Measurements from ENCODE around the gene SLC26A11.

Gene SLC26A11

DNA sequence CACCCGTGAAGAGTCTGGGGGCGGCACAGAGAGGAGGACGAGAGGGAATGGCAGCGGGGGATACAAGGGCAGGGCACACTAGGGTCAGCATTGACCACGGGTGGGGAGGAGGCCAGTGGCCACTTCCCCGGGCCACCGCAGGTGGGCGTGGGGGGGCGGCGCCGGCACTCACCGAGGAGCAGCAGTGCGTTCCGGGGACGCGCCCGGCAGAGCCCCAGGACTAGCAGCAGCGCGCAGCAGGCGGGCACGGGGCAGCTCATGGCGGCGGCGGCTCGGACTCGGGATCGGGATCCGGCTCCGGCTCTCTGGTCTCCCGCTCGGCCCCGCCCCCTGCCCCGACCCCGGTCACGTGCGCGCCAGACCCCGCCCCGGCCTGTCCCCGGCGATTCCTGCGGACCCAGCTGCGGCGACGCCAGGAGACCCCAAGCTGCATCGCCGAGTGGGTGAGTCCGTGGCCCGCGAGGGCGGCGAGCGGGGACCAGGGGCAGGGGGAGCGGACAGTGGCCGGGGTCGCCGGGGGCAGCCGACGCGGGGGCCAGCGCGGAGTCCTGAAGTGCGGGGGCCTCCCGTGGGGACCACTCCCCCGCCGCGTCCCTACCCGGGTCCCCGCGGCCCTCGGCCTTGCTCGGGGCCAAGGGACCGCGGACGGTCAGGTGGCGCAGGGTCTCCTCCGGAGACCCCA lies at the start of gene SLC26A11, which contains the start of gene SGSH:
Gene SLC26A11 (plus strand): TSS at position 374 of the 682 bp plus-strand sequence. CDS start 1,134 bp downstream, outside the sequence.
Gene SGSH (minus strand): TSS at position 280 of the 682 bp plus-strand sequence. CDS start 20 bp downstream, at position 260.
- DNase-seq (ENCODE audit: low read depth), result peak; percentile 43

DNA sequence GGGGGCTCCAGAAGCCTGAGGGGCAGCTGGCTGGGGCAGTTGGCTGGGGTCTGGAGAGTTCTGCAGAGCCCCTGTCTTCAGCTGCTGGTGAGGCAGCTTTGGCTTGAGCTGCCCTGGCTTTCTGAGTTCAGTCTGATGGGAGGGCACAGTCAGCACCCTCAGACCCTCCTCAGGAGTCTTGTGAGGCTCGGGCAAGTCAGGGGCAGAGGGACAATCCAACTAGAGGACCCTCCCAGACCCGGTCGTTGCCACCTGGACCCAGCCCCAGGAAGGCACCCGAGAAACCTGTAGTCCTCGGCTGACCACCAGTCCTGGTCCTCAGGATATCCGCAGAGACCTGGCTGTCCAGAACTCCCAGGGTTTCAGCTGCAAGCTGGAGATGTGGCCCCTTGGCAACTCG lies 48.5 kb upstream of the SLC26A11 start:
- no peak for DNase-seq (ENCODE audit: low read depth)

DNA sequence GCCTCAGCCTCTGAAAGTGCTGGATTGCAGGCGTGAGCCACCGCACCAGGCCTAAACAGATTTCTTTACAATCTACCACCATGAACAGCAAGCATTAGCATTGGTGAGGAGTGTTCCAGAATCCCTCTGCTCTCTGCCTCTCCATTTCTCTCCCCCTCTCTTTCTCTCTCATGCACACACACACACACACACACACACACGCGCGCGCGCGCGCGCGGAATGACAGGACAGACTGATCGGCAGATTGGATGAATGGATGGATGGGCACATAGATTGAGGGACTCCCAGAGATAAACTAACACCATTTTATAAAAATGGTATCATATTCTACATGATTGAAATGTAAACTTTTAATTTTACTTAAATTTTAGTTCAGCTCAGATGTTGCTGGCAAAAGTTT lies 47.1 kb upstream of the SLC26A11 start:
- DNase-seq (ENCODE audit: low read depth), result no peak

DNA sequence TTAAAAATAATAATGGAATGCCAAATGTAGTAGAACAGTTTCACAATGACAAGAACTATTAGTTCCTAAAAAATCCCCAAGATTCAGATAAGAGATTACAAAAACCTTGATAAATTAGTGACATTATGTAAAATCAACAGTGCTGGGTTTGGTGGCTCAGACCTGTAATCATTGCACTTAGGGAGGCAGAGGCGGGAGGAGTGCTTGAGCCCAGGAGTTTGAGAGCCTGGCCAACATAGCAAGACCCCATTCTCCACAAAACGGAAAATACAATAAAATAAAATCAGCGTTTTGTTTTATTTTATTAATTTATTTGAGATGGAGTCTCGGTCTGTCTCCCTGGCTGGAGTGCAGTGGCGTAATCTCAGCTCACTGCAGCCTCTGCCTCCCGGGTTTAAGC lies 46.3 kb upstream of the SLC26A11 start:
- no peak for DNase-seq (ENCODE audit: low read depth)

DNA sequence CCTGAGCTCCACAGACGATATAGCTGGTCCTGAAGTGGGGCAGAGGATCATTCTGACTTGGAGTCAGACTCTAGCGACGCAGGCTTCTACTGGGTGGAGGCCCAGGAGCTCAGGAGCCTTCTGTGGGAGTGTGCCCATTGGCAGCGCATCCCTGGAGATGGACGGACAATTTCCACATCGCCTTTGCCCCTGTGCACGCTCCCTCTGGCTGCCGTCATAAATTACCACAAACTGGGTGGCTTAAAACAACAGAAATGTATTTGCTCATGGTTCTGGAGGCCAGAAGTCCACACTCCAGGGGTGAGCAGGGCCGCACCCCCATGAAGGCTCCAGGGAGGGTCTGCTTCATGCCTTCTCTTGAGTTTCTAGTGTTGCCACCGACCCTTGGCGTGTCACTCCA lies 43.5 kb upstream of the SLC26A11 start:
- no peak for DNase-seq (ENCODE audit: low read depth)

DNA sequence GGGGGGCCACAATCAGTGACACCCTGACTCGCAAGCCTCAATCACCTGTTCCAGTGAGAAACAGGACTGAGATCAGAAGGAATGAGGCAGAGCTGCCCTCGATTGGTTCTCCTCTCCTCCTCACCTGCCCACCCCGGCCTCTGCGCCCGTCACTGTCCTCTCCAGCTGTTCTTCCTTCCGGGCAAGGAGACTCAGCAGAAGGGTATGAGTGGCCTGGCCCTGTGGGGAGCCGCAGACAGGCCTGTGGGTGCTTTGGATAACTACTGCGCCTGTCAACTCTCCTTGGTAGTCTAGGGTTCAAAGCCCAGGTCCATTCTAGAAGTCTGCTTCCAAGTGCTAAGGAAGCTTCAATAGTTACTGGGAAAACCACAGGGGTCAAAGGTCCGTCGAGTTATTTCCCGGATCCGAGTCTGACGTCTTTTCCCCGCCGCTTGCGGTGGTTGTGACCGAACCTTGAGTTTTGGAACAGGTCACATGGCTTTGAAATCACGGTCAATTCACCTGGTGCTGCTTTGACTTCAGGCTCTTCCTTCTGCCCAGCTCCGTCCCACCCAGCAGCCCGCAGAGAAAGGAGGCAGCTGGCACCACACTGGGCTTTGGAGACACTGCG lies 42.1 kb upstream of the SLC26A11 start:
- no peak for DNase-seq (ENCODE audit: low read depth)

DNA sequence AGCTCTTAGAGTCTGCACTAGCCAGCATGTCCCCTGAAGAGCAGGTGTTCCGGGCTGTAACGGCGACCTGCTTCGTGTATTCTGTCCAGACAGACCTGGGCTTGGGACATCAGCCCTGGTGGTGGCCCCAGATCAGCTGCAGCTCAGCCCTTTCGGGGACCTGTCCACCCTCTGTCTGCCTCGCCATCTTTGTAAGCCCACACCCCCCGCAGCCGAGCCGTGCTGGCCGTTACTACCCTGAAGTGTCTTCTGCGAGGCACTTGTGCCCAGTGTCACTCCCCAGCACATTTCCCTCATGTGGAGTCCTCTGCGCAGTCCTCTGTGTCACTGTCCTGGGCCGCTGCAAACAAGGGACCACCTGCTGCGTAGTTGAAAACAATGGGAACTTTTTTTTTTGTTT lies 40.0 kb upstream of the SLC26A11 start:
- DNase-seq (ENCODE audit: low read depth), result no peak

DNA sequence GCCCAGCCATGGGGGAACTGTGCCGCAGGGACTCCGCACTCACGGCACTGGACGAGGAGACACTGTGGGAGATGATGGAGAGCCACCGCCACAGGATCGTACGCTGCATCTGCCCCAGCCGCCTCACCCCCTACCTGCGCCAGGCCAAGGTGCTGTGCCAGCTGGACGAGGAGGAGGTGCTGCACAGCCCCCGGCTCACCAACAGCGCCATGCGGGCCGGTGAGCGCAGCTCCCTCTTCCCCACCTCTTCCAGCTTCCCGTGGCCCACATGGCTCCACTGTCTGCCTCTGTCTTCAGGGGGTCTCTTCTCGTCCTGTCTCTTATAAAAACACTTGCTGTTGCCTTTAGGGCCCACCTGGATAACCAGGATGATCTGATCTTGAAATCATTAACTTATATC lies 38.8 kb upstream of the SLC26A11 start:
- no peak for DNase-seq (ENCODE audit: low read depth)

DNA sequence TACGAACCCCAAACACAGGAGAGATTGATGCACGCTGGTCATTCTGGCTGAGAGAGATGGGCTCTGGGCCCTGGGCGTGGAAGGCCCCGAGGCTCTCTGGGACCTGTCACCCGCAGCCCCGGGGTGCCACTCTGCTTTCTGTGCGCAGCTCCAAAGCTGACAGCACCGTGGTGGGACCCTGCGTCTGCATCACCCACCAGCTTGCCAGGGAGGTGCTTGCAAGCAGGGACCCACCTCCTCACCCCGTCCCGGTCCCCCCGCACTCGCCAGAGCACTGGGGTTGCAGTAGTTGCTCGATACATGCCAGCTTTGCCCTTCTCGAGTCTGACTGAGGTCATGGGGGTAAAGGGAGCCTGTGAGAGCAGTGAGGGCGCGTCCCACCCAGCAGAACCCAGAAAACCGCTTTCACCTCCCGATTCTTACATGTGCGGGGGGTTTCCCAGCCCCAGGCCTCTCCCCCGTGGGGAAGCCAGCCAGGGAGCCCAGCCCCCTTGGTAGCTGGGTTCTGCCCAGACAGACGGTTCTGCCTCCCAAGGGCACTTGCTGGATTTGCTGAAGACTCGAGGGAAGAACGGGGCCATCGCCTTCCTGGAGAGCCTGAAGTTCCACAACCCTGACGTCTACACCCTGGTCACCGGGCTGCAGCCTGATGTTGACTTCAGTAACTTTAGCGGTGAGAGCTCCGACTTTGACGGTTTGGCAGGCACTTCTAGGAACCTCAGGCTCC lies 37.9 kb upstream of the SLC26A11 start:
- DNase-seq (ENCODE audit: low read depth), result no peak

DNA sequence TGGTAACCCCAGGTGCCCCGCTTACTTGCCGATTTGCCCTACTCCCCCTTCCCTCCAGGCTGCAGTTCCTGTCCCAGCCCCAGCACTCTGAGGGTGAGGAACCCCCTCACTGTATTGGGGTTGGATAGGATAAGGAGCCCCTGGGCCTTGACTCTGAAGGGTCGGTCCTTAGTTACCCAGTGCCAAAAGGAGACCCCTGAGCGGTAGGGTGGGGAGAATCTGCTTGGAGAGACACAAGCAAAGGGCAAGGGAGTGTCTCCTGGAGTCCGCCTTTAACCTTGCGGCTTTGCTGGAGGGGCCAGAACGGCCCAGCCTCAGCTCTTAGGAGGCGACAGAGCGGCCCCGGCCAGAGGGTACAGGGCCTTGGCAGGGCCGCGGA lies 37.4 kb upstream of the SLC26A11 start:
- DNase-seq (ENCODE audit: low read depth), result no peak

DNA sequence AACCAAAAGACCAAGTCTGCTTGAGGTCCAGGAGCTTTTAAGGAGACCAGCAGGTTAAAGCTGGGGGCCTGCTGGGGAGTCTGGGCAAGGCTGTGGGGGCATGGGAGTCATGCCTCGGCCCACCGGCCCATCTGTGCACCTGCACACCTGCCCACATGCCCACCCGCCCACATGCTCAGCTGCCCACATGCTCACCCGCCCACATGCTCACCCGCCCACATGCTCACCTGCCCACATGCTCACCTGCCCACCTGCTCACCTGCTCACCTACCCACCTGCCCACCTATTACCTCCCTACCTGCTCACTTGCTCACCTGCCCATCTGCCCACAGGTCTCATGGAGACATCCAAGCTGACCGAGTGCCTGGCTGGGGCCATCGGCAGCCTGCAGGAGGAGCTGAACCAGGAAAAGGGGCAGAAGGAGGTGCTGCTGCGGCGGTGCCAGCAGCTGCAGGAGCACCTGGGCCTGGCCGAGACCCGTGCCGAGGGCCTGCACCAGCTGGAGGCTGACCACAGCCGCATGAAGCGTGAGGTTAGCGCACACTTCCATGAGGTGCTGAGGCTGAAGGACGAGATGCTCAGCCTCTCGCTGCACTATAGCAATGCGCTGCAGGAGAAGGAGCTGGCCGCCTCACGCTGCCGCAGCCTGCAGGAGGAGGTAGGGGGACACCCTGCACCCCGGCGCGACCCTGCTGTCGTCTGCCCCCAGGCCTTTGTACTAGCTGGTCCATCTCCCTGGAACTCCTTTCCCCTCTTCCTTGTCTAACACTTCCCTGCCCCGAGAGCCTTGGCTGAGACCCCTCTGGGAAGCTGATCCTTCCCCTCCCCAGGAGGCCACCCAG lies 36.4 kb upstream of the SLC26A11 start:
- DNase-seq (ENCODE audit: low read depth), result no peak

DNA sequence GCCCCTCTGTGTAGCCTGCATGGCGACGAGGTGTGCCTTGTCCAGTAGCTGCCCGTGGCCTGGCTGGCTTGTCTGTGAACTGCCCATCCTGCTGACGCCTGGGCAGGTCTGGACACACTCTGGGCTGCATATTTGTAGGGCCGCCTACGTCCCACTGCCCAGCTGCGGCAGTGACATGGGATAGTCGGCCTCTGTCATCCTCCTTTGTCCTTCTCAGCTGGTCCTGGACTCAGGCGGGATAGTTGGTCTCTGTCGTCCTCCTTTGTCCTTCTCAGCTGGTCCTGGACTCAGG lies 35.9 kb upstream of the SLC26A11 start:
- DNase-seq (ENCODE audit: low read depth), result no peak

DNA sequence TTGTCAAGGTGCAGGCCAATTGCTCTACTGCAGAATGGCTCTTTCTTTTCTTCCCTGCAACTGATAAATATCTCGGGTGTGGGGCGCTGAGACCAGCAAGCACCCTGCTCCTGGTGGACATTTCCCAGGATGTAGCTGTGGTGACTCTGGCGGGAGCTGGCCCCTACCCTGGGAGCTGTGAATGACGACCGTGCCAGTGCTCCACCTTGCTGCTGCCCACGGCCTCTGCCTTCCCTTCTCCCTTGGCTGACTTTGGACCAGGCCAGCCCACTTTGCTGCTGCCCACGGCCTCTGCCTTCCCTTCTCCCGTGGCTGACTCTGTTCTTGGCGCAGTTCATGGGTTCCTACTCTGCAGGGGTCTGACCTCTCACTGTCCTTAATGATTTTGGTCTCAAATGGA lies 34.3 kb upstream of the SLC26A11 start:
- DNase-seq (ENCODE audit: low read depth), result no peak

DNA sequence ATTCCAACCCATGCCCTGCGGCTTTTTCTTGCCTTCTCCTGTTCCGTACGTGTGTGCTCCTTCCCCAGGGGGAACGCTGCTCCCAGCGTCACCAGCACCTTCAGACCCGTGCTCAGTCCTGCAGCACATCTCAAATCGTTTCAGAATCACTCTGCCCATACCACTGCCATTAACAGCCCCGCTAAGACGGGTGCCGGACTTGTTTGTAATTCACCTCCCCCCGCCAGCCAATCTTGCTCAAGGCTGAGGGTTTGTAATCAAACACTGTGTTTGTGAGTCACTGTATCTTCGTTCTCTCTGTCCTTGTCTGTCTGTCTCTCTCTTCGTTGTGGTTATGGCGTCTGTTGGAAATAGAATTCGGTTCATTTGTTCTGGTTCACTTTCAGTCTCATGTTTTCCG lies 33.1 kb upstream of the SLC26A11 start:
- DNase-seq (ENCODE audit: low read depth), result no peak

DNA sequence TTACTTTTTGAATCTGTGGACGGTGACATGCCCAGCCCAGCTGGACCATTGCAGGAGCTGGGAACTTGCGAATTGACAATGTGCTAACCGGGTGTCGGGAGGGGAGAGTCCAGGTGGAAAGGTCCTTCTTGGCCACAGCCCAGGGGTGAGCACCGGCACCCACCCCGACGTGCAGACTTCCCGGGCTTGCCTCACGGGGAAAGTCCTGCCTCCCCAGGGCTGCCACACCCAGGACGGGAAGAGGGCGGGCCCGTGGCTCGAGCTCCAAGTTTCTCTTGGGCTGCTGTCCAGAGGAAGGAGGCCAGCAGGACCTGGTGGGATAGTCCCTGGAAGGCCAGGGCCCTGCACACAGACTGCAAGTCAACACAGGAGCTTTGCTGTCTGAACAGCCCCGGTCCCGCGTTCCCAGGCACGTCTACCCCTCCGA lies 32.7 kb upstream of the SLC26A11 start:
- no peak for DNase-seq (ENCODE audit: low read depth)

DNA sequence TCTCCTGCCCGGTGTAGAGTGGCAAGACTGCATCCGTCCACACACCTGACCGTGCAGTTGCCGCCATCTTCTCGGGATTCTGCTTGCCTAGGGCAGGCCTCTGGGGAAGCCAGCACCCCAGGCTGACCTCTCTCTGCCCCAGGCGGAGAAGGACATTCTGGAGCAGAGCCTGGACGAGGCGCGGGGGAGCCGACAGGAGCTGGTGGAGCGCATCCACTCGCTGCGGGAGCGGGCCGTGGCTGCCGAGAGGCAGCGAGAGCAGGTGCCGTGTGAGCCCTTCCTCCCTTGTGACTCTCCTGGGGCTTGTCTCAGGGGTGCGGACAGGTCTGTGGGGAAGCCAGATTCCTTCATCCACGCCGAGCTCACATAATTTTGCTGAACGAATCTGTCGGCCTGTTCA lies 30.6 kb upstream of the SLC26A11 start:
- no peak for DNase-seq (ENCODE audit: low read depth)

DNA sequence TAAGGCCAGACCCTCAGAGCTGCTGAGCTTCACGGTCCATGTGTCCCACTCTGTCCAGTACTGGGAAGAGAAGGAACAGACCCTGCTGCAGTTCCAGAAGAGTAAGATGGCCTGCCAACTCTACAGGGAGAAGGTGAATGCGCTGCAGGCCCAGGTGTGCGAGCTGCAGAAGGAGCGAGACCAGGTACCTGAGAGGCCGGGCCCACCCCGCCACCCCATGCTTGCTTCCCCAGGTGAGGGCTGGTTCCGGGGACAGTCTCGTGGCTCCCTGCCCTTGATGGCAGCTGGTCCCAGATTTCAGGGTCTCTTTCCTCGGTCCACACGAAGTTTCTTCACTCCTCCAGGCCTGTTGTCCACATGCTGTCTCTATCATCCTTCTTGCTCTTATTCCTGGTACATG lies 29.5 kb upstream of the SLC26A11 start:
- DNase-seq (ENCODE audit: low read depth), result no peak

DNA sequence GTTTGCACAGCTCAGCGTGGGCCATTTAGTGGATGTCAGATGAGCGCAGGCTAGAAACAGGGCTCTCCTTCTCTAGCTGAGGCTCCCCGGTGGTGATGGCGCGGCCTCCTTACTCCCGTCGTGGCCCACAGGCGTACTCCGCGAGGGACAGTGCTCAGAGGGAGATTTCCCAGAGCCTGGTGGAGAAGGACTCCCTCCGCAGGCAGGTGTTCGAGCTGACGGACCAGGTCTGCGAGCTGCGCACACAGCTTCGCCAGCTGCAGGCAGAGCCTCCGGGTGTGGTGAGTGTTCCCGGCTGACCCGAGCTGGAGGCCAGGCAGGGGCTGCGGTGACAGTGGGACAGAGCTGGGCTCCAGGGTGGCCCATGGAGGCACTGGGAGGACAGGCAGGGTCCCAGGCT lies 29.0 kb upstream of the SLC26A11 start:
- no peak for DNase-seq (ENCODE audit: low read depth)

DNA sequence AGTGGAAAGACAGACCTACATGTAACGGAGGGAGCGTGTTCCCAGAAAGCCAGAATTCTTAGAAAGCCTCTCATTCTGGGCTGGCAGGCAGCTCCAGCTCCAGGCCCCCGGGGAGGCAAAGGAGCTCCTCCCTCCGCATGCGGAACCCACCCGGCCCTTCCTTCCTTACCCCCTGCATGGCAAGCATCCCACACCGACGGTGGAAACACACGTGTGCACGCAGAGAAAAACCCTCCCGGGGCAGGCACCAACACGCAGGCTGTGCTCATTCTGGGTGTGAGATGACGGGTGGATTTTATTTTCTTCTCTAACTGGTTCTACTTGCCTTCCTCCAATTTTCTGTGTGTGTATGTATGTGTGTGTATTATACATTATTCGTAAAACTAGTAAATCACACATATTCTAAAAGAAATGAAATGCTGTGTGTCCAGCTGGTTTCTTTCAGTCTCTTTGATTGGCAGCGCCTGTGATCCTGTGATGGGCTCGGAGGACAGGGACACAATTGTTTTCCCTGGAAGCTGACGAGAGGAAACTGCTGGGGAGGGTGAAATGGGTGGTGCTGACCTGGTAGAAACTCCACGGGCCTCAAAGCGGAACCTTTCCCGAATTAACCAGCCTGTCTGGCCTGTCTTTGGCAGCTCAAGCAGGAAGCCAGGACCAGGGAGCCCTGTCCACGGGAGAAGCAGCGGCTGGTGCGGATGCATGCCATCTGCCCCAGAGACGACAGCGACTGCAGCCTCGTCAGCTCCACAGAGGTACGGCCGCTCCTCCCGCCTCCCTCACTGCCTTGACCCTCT lies 28.2 kb upstream of the SLC26A11 start:
- no peak for DNase-seq (ENCODE audit: low read depth)

DNA sequence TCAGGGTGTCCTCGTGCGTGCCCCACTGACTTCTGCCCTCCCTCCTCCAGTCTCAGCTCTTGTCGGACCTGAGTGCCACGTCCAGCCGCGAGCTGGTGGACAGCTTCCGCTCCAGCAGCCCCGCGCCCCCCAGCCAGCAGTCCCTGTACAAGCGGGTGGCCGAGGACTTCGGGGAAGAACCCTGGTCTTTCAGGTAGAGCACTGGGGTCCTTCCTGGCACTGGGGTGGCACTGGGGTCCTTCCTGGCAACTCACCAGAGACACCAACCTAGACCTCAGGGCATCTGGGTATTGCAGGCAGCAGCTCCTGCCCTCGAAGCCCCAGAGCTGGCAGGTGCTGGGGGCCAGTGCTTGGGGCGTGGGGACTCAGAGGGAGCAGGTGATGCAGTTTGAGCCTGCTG lies 25.1 kb upstream of the SLC26A11 start:
- DNase-seq (ENCODE audit: low read depth), result no peak

DNA sequence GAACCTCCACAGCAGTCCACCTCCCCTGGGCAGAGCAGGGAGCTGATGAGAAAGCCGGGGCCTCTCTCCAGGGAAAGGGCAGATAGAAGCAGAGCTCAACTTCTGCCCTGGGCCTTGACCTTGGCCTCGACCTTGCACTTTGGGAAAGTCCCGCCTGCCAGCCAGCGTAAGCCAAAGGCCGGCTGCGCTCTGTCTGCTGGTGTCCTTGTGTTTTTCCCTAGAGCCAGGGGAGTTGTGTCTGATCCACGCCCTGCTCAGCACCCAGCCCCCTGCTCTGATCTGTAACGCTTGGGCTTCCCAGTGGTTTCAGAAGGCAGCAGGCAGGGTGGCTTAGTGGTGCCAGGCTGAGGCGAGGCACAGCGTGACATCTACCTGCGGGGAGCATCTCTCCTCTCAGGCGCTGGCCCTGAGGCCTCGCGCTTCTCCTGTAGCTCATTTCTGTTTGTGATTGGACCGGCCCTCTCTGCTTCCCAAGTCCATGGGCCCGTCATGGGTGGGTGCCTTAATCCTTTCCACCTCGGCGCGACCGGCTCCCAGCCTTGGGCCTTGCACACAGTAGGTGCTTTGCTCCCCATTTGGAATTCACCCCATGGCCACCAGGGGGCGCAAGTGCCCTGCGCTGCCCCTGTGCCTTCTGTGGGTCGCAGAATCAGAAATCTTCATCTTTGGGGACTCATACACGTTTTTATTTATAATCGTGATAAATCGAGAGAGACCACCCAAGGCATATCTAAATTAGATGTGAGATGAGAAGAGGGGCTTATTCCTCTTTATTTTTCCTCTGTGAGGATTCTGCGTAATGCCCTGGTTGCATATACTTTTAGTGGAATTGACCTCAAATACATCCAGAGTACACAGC lies 24.3 kb upstream of the SLC26A11 start:
- DNase-seq (ENCODE audit: low read depth), result peak; percentile 9
